Measurements from ENCODE around the gene C20orf144.

Gene C20orf144

GRCh38 chr20:33668466-33669155, 6.5 kb downstream of the C20orf144 start:
- Histone ChIP-seq H3K27ac (ENCODE audit: low read length) (no peak overlapping the region), H3K9me3 (replicated peaks; ENCODE audit: insufficient read depth, low read length) (no peaks in the 10 kb centered on the region), H3K27me3 (replicated peaks; ENCODE audit: insufficient read depth, low read length) (no peaks in the 10 kb centered on the region), H2AFZ (ENCODE audit: low read length) (no peak overlapping the region), H3F3A (ENCODE audit: insufficient read depth, low read length) (peaks cover 26% of the 10 kb centered on the region), H3K4me2 (ENCODE audit: low read depth, low read length) (peak overlapping the region; percentile 98), H3K9me2 (replicated peaks; ENCODE audit: insufficient read depth, low read length) (no peaks in the 10 kb centered on the region), H4K20me1 (ENCODE audit: insufficient read depth, low read length) (no peaks in the 10 kb centered on the region), H3K79me2 (ENCODE audit: low read length) (peaks cover 26% of the 10 kb centered on the region), H3K4me3 (ENCODE audit: low read length) (no peak overlapping the region; the same call in 1 of the 2 replicates), H3K36me3 (replicated peaks; ENCODE audit: insufficient read depth, low read length) (no peaks in the 10 kb centered on the region), H3K9ac (ENCODE audit: low read length) (no peak overlapping the region; the same call in 1 of the 2 replicates), H3K4me1 (ENCODE audit: low read length) (peaks cover 27% of the 10 kb centered on the region)
- DNase-seq: no peak
- TF ChIP-seq CTCF (IDR thresholded peaks at IDR 0.05; ENCODE audit: low read length) (no peak), EZH2phosphoT487 (IDR thresholded peaks at IDR 0.05; ENCODE audit: low read length) (no peak)

GRCh38 chr20:33669224-33669623, 7.1 kb downstream of the C20orf144 start:
- Histone ChIP-seq H3K4me1 (ENCODE audit: low read length) (peaks cover 22% of the 10 kb centered on the region), H3K36me3 (replicated peaks; ENCODE audit: insufficient read depth, low read length) (no peaks in the 10 kb centered on the region), H3F3A (ENCODE audit: insufficient read depth, low read length) (peaks cover 26% of the 10 kb centered on the region), H3K79me2 (ENCODE audit: low read length) (peaks cover 30% of the 10 kb centered on the region), H2AFZ (ENCODE audit: low read length) (no peak overlapping the region), H3K9me3 (replicated peaks; ENCODE audit: insufficient read depth, low read length) (no peaks in the 10 kb centered on the region), H4K20me1 (ENCODE audit: insufficient read depth, low read length) (no peaks in the 10 kb centered on the region), H3K4me3 (ENCODE audit: low read length) (no peak overlapping the region), H3K9ac (ENCODE audit: low read length) (no peak overlapping the region), H3K4me2 (ENCODE audit: low read depth, low read length) (no peak overlapping the region), H3K27ac (ENCODE audit: low read length) (no peak overlapping the region), H3K27me3 (replicated peaks; ENCODE audit: insufficient read depth, low read length) (no peaks in the 10 kb centered on the region), H3K9me2 (replicated peaks; ENCODE audit: insufficient read depth, low read length) (no peaks in the 10 kb centered on the region)
- TF ChIP-seq EZH2 (optimal IDR thresholded peaks at IDR 0.05; ENCODE audit: low read depth, low read length) (no peak), EZH2phosphoT487 (IDR thresholded peaks at IDR 0.05; ENCODE audit: low read length) (no peak), CTCF (IDR thresholded peaks at IDR 0.05; ENCODE audit: low read length) (no peak)
- no peak for DNase-seq

GRCh38 chr20:33669873-33670640, 7.9 kb downstream of the C20orf144 start:
- H3K9me2 ChIP-seq (replicated peaks; ENCODE audit: insufficient read depth, low read length): no peaks in the 10 kb centered on the region
- no peak overlapping the region for H3K27ac ChIP-seq (ENCODE audit: low read length)
- no peak overlapping the region for H3K4me3 ChIP-seq (ENCODE audit: low read length)
- no peaks in the 10 kb centered on the region for H3K27me3 ChIP-seq (replicated peaks; ENCODE audit: insufficient read depth, low read length)
- no peaks in the 10 kb centered on the region for H4K20me1 ChIP-seq (ENCODE audit: insufficient read depth, low read length)
- H3K79me2 ChIP-seq (ENCODE audit: low read length): peaks cover 30% of the 10 kb centered on the region
- H3K4me2 ChIP-seq (ENCODE audit: low read depth, low read length): no peak overlapping the region
- peaks cover 24% of the 10 kb centered on the region for H3K4me1 ChIP-seq (ENCODE audit: low read length)
- no peak overlapping the region for H2AFZ ChIP-seq (ENCODE audit: low read length)
- DNase-seq: no peak
- H3K36me3 ChIP-seq (replicated peaks; ENCODE audit: insufficient read depth, low read length): no peaks in the 10 kb centered on the region
- peaks cover 23% of the 10 kb centered on the region for H3F3A ChIP-seq (ENCODE audit: insufficient read depth, low read length)
- no peak for TF ChIP-seq EZH2phosphoT487 (IDR thresholded peaks at IDR 0.05; ENCODE audit: low read length)
- no peak for TF ChIP-seq CTCF (IDR thresholded peaks at IDR 0.05; ENCODE audit: low read length)
- TF ChIP-seq EZH2 (optimal IDR thresholded peaks at IDR 0.05; ENCODE audit: low read depth, low read length): no peak
- no peak overlapping the region for H3K9ac ChIP-seq (ENCODE audit: low read length)
- no peaks in the 10 kb centered on the region for H3K9me3 ChIP-seq (replicated peaks; ENCODE audit: insufficient read depth, low read length)
